ENCODE measurements around the gene C1orf56.
A peak's percentile ranks its signal among the peaks of the same experiment; 100 is the strongest.

Gene C1orf56

GRCh38 chr1:151047591-151047924 lies at the start of gene C1orf56:
Gene C1orf56, plus strand, starts transcription at chr1:151047751. Its CDS starts 97 bp downstream, at chr1:151047848.
- peaks cover 34% of the 10 kb centered on the region for H3K36me3 ChIP-seq
- H3K4me3 ChIP-seq (ENCODE audit: low read depth in 1 of 2, low read length in 1 of 2) = peak within 1 kb of the TSS; percentile 74 to 80
- TF ChIP-seq CTCF (IDR thresholded peaks at IDR 0.05) = no peak
- H3K27me3 ChIP-seq = peaks cover 32% of the 10 kb centered on the region
- H3K9me3 ChIP-seq = no peaks in the 10 kb centered on the region
- peaks cover 19 to 22% of the 10 kb centered on the region in 2 experiments for H3K4me1 ChIP-seq (ENCODE audit: control insufficient read depth in 1 of 2, insufficient read depth in 1 of 2, low read depth in 1 of 2, low read length in 1 of 2)
- peak within 1 kb of the TSS; percentile 29 for H3K27ac ChIP-seq

- H3K27ac ChIP-seq = peak overlapping the region; percentile 96
- H3K27me3 ChIP-seq = no peaks in the 10 kb centered on the region
- no peak overlapping the region for H3K4me3 ChIP-seq (ENCODE audit: low read depth in 1 of 2, low read length in 1 of 2)
- no peaks in the 10 kb centered on the region for H3K9me3 ChIP-seq
- H3K36me3 ChIP-seq = peaks cover 80% of the 10 kb centered on the region
- H3K4me1 ChIP-seq (ENCODE audit: control insufficient read depth in 1 of 2, insufficient read depth in 1 of 2, low read depth in 1 of 2, low read length in 1 of 2) = peaks cover 42 to 44% of the 10 kb centered on the region in 2 experiments
- no peak for TF ChIP-seq CTCF (IDR thresholded peaks at IDR 0.05)
Measured at GRCh38 chr1:150997949-150998348, 49.6 kb upstream of the C1orf56 start.

GRCh38 chr1:150999051-150999674 lies 48.4 kb upstream of the C1orf56 start:
- peak overlapping the region; percentile 96 for H3K27ac ChIP-seq
- TF ChIP-seq CTCF (IDR thresholded peaks at IDR 0.05) = no peak
- no peaks in the 10 kb centered on the region for H3K9me3 ChIP-seq
- H3K4me1 ChIP-seq (ENCODE audit: control insufficient read depth in 1 of 2, insufficient read depth in 1 of 2, low read depth in 1 of 2, low read length in 1 of 2) = peaks cover 54 to 55% of the 10 kb centered on the region in 2 experiments
- H3K36me3 ChIP-seq = peaks cover 75% of the 10 kb centered on the region
- H3K27me3 ChIP-seq = no peaks in the 10 kb centered on the region
- peak overlapping the region; percentile 16 to 17 for H3K4me3 ChIP-seq (ENCODE audit: low read depth in 1 of 2, low read length in 1 of 2)

GRCh38 chr1:150999926-151000325 lies 47.6 kb upstream of the C1orf56 start:
- Histone ChIP-seq H3K27ac (peak overlapping the region; percentile 96), H3K36me3 (peaks cover 67% of the 10 kb centered on the region), H3K9me3 (no peaks in the 10 kb centered on the region), H3K4me1 (ENCODE audit: control insufficient read depth in 1 of 2, insufficient read depth in 1 of 2, low read depth in 1 of 2, low read length in 1 of 2) (peaks cover 59 to 61% of the 10 kb centered on the region in 2 experiments), H3K27me3 (no peaks in the 10 kb centered on the region), H3K4me3 (ENCODE audit: low read depth in 1 of 2, low read length in 1 of 2) (peak overlapping the region in 1 of 2 experiments; percentile 90)
- TF ChIP-seq CTCF (IDR thresholded peaks at IDR 0.05) = no peak

GRCh38 chr1:151000408-151000807 lies 47.1 kb upstream of the C1orf56 start:
- no peaks in the 10 kb centered on the region for H3K27me3 ChIP-seq
- peaks cover 59 to 66% of the 10 kb centered on the region in 2 experiments for H3K4me1 ChIP-seq (ENCODE audit: control insufficient read depth in 1 of 2, insufficient read depth in 1 of 2, low read depth in 1 of 2, low read length in 1 of 2)
- peak overlapping the region; percentile 96 for H3K27ac ChIP-seq
- TF ChIP-seq CTCF (IDR thresholded peaks at IDR 0.05) = no peak
- H3K36me3 ChIP-seq = peaks cover 62% of the 10 kb centered on the region
- no peaks in the 10 kb centered on the region for H3K9me3 ChIP-seq
- H3K4me3 ChIP-seq (ENCODE audit: low read depth in 1 of 2, low read length in 1 of 2) = peak overlapping the region in 1 of 2 experiments; percentile 90

Data from neutrophil (primary cell).